G401 (cell line): Measurements from ENCODE around the gene GAD1. TPM values are rescaled to one million over a fixed set of nuclear protein-coding genes. Genes with fewer than 3 reads are reported as not detected.

Experiments used
- DNase-seq: peaks from one replicate; pipeline ENCODE4 v3.0.0-alpha.2; 2015; ENCODE audit warnings: low spot score
- in situ Hi-C: cut with HindIII; loops from 2 replicates; pipeline ENCODE4 v1.10.0; 2016; ENCODE audit warnings: low sequenced_read_pairs, mixed read lengths
- total RNA-seq: library from RNA; depleted of rRNA; stranded (reverse); fragments of >200 nt; shearing (Covaris generic); gene quantifications from 2 replicates; pipeline ENCODE4 v1.2.3, GENCODE V29; 2014; rRNA removed

The GAD1 gene
- total RNA-seq, 1 experiment from 2014 or later = 52.5 TPM

DNA sequence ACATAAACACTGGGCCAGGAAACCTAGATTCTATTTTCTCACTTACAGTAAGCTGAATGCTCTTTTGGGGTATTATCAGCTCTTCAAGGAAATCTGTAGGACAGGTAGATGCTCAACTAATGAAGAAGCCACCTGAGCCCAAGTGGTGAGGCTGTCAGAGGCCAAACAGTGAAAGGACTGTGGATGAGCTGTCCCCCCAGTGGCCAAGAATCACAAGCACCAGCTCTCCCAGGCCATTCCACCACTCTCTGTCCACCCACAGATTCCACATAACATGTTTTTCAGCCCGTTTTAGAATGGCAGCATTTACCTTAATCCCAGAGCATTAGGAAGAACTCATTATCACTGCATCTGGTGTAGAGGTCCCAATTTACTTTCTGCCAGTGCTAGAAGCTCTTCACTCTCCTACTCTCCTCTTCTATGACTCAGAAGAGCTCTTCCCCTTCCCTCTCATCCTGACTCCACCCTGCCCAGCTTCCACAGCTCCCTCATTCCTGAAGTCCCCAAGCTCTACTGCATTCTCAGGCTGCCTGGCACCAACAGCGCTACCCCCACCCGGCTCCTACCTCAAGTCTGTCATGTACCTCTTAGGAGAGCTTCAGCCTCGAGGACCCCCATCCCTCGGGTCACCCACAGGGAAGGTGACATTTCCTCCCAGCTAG, 68.6 kb downstream of the GAD1 start:
- in situ Hi-C loops = no loop called here
- no peak for DNase-seq

DNA sequence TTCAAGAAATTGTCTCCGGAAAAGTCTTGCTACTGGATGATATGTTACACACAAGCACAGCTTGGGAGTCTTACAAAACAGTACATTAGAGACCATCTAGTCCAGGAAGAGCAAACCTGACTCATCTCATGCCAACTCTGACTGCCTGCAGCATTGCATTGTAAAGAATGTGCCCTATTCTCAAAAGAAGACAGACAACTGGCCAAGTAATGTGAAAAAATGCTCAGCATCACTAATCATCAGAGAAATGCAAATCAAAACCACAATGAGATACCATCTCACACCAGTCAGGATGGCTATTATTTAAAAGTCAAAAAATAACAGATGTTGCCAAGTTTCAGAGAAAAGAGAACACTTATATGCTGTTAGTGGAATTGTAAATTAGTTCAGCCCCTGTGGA, 69.7 kb downstream of the GAD1 start:
- in situ Hi-C loops = no loop called here
- no peak for DNase-seq

DNA sequence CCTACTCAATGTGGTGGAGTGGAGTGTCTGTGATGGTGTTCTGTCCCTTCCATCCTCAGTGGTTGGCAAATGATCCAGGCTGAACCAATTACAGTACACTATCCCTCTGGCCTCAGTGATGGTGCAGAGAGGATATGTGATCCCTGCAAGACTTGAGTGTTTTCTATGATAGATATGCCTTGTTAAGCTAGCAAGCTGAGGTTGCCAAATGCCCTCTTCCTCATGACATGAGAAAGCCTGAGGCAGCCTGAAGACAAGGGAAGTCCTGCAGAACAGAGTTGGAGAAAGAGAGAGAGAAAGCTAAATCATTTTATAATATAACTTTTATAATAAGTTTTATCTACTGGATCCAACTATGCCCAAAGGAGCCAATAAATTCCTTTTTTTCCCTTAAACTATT, 70.8 kb downstream of the GAD1 start:
- no peak for DNase-seq
- in situ Hi-C loops = no loop called here

DNA sequence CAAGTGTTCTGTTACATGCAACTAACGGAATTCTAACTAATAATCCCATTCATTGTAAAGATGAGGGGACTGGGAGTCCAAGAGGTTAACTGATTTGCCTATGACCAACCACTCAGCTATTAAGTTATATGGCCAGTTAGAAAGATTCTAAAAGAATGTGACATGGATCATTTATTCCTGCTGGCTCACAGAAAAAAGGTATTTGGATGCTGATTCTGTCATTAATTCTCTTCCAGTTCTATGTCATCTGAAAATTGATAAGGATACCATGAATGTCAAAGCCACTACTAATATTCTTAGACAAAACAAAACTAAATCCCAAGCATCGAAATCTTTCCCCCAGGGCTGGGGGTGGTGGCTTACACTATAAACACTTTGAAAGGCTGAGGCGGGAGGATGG, 71.2 kb downstream of the GAD1 start:
- in situ Hi-C loops = no loop called here
- no peak for DNase-seq

DNA sequence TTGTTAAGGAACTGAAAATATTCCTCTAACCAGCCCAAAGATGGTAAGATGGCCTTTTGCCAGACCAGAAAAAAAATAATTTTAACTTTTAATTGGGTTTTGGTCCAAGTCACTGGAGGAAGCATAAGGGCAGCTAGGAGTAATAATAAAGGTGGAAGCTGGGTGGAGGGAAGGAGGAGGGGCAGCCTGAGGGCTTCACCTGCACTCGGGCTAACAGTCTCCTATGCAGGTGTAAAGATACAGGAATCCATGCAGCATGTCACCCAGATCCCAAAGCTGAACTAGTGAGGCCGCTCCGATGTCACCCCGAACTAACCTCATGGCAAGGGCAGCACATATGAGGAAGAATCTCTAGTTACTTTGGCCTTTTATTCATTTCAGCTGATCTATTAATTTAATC, 75.2 kb downstream of the GAD1 start:
- no peak for DNase-seq
- in situ Hi-C loops = no loop called here

DNA sequence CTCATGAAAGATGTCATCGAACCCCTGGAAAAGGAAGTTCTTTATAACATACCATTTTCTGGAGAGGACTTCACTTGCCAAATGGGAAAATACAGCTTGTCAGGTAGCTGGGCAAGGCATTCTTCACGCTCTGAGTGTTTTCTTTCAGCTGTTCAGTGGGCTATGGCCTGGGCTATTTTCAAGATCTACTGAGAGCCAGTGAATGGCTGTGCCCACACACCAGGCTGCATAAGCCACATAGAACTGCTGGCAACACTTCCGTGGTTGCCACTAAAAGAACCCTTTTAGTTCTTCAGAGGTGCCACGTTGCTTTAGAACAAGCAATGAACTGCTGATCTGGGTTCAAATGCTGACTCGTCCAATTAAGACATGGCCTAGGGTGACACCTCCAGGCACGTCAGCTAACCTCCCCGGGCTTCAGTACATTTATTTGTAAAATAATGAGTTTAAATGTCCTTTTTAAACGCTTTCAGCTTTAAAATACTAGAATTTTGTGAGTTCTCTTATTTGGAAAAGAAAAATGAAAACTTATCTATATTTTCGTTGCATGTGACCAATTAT, 75.8 kb downstream of the GAD1 start:
- in situ Hi-C loops = no loop called here
- DNase-seq = no peak

DNA sequence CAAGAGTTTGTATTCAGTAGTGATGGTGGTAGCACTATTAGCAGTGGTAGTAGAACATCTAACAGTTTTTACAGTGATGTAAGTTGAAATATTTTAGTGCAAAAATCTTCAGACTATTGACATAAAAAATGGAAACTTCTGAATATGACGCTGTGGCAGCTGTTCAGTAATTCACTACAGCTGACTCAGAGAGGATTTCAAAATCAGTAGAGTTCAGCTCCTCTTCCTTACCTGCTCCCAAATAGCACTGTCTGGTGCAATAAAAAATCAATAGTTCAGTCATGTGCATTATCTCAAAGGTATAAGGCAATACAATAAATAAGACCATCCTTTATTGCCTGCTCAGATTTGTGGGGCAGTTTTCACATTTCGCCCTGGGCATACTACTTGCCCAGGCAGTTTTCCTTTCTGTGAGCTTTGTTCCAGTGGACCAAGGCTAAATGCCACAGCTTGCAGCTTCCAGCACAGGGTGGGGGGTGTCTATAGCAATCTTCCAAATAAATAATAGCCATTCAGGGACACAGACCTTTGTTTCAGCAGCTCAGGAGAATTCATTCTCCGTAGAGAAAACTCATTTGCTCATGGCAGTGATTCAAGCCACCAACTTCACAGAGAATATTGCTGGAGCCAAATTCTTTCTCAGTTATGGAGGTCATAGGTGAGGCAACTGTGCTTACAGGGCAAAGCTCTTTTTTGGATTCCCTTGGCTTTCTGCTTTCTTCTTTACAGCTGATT, 78.5 kb downstream of the GAD1 start:
- in situ Hi-C loops = no loop called here
- no peak for DNase-seq

DNA sequence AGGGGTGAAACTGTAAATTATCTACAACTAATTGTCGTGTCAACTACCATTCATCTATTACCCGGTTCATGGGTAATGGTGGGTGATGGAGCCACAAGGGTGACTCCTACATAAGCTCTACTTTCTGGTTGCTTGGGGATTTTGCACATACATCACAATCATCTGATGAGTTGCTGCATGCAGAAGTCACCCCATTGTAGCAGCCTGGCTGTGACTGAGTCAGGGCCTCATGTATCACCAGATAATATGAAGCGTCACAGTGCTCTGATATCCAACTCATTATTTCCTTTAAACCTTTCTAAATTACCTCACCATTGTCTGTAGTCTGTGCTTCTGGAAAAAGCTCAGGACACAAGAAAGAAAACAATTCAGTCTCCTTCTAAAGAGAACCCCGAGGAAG, 79.9 kb downstream of the GAD1 start:
- in situ Hi-C loops = no loop called here
- DNase-seq = no peak

DNA sequence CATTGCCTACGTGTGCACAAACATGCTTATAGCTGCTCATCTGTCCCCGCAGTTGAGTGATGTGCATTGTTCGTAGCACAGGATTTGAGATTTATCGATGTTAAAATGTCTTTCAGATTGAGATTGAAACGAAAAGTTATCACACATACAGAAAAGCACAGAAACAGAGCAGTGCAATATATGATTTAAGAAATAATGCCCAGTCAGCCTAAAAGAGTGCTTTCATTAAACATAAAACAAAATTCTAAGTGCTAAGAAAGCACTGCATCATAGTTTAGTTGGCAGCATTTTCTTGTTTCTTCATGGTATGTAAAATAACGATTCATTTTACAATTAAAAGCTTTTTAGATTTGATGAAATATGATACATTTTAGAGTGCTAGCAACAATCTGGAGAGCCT, 80.4 kb downstream of the GAD1 start:
- in situ Hi-C loops = no loop called here
- no peak for DNase-seq

DNA sequence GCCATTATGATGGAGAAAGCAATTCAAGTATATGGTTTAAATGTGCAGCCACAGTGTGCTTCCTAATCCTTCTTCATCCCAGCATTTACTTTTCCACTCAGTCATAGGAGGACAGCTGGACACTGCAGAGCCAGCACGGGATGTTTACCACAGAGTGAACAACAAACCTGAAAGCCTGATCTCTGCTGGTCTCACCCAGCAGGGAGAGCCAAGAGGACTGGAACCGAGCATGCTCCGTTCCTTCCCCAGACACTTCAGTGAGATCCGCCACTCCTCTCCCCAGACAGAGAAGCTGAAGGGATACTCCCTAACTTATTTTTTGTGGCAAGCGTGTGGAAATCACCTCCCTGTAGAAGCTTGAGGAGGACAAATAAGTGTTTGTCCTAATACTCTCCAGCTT, 89.2 kb downstream of the GAD1 start:
- in situ Hi-C loops = no loop called here
- no peak for DNase-seq

Other genes starting within 250 kb of the GAD1 start
- gene SP5, start 101.5 kb upstream of the GAD1 start, total RNA-seq = not detected in 2 replicates
- gene ERICH2, start 46.5 kb upstream of the GAD1 start, total RNA-seq = 0.37 and 2.1 TPM in 2 replicates
- 40.5 and 67.1 TPM in 2 replicates for gene GORASP2, start 112.4 kb downstream of the GAD1 start, total RNA-seq